GM12891 (cell line): ENCODE results near the gene SORCS2.

Source experiments
- PAX5 ChIP-seq: IDR thresholded peaks from 2 replicates; pipeline ENCODE4 v1.6.1; 2011; ENCODE audit warnings: low read length, moderate library complexity, mild to moderate bottlenecking; ENCODE audit not compliant: insufficient read depth, severe bottlenecking
- POLR2A ChIP-seq: IDR thresholded peaks from 2 replicates; pipeline ENCODE4 v1.6.1; 2011; ENCODE audit warnings: low read depth, low read length, control low read depth
- POLR2AphosphoS5 ChIP-seq: IDR thresholded peaks from 2 replicates; pipeline ENCODE4 v1.6.1; 2011; ENCODE audit warnings: low read depth, low read length, control low read depth
- POU2F2 ChIP-seq: IDR thresholded peaks from 2 replicates; pipeline ENCODE4 v1.6.1; 2011; ENCODE audit warnings: low read depth, mild to moderate bottlenecking, control low read depth, low read length, moderate library complexity
- SPI1 ChIP-seq: IDR thresholded peaks from 2 replicates; pipeline ENCODE4 v1.6.1; 2011; ENCODE audit warnings: low read depth, low read length, control low read depth
- TAF1 ChIP-seq: IDR thresholded peaks from 2 replicates; pipeline ENCODE4 v1.6.1; 2011; ENCODE audit warnings: low read depth, low read length, control low read depth

DNA sequence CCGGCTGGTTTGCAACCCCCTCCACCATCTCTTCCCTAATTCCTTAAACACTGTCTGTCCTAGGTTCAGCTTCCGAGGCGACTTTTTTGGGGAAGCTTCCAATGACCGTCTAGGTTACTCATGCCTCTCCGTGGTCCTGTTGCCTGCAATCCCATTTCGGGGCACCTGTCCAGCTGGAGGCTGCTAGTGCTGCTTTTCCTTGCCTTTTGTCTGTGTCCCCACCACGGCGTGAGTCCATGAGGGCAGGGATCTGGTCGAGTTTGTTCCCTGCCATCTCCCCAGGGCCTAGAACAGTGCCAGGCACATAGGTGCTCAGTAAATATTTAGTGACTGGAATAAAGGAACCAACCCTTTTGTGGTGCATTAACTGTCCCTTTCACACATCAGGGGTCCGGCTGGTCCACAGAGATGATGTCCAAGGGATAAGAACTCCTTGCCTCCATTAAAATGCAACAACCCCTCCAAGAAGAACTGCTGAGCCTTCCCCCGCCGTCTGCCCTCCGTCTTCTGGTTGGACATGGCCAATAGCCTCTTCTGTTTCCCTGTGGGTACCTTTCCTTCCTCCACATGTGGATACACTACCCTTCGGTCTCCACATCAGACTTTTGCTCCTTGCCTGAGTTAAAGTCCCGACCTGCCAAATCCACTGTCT is 5.7 kb upstream of the SORCS2 start:
- TF ChIP-seq POLR2A (no peak), POLR2AphosphoS5 (no peak), SPI1 (no peak), TAF1 (no peak), PAX5 (no peak), POU2F2 (no peak)
